IMR-90 (cell line): ENCODE measurements around the gene ADGRL3. TPM values are rescaled to one million over a fixed set of nuclear protein-coding genes. Genes with fewer than 3 reads are reported as not detected.

Experiments used
- ATAC-seq: fragments of 200-7000 bp; cut with Tn5 transposase; 2 replicates; pipeline ENCODE4 v1.9.1; 2020; ENCODE audit warnings: low read depth, mild to moderate bottlenecking, moderate library complexity
- BruUV-seq: library from RNA; stranded (reverse); fragments of 400-500 nt; replicated peaks from 2 replicates; lab custom pipeline; 2021; lab: Mats Ljungman, UMichigan
- CTCF ChIA-PET: fragments of 300-600 bp; formaldehyde crosslinking; extraction: SDS; loops from one replicate; lab custom pipeline; 2021; ENCODE audit warnings: antibody characterized with exemption; lab: Yijun Ruan, JAX
- POLR2A ChIA-PET: fragments of 300-600 bp; sonication (Branson Sonifier 250); formaldehyde crosslinking; loops from one replicate; lab custom pipeline; 2022; ENCODE audit warnings: antibody characterized with exemption; ENCODE audit not compliant: unreplicated experiment; lab: Charles Lee
- DNase-seq: peaks from one replicate; pipeline ENCODE4 v3.0.0; 2013
- H2AFZ ChIP-seq: replicated peaks from 2 replicates; pipeline ENCODE3; 2013; ENCODE audit warnings: low read length, mild to moderate bottlenecking; ENCODE audit not compliant: poor library complexity
- H2AK5ac ChIP-seq: 2 replicates; pipeline ENCODE4 v1.6.1; 2013; ENCODE audit warnings: low read depth, low read length, inconsistent platforms
- H2AK9ac ChIP-seq: replicated peaks from 2 replicates; pipeline ENCODE3; 2013; ENCODE audit warnings: mild to moderate bottlenecking, low read depth, low read length, moderate library complexity; ENCODE audit not compliant: poor library complexity
- H2BK120ac ChIP-seq: 2 replicates; pipeline ENCODE4 v1.6.1; 2013; ENCODE audit warnings: low read depth, low read length, inconsistent platforms
- H2BK15ac ChIP-seq: 3 replicates; pipeline ENCODE4 v1.6.1; 2013; ENCODE audit warnings: low read depth, low read length, inconsistent platforms
- H2BK20ac ChIP-seq: 2 replicates; pipeline ENCODE4 v1.6.1; 2013; ENCODE audit warnings: low read depth, mild to moderate bottlenecking, inconsistent platforms, low read length, moderate library complexity
- H2BK5ac ChIP-seq: 2 replicates; pipeline ENCODE4 v1.6.1; 2013; ENCODE audit warnings: mild to moderate bottlenecking, low read depth, low read length, inconsistent platforms; ENCODE audit not compliant: poor library complexity, severe bottlenecking
- H3K14ac ChIP-seq: replicated peaks from 2 replicates; pipeline ENCODE4 v1.6.1; 2013; ENCODE audit warnings: low read depth, low read length, inconsistent platforms
- H3K18ac ChIP-seq: 2 replicates; pipeline ENCODE4 v1.6.1; 2013; ENCODE audit warnings: low read depth, low read length, control low read depth
- H3K23ac ChIP-seq: 2 replicates; pipeline ENCODE4 v1.6.1; 2013; ENCODE audit warnings: low read depth, low read length, inconsistent platforms
- H3K27ac ChIP-seq: 2 replicates; pipeline ENCODE4 v1.5.1; 2013; ENCODE audit warnings: mild to moderate bottlenecking, control low read depth, low read length; ENCODE audit not compliant: insufficient read depth
- H3K27me3 ChIP-seq: 2 replicates; pipeline ENCODE4 v1.6.1; 2013; ENCODE audit warnings: low read length; ENCODE audit not compliant: control insufficient read depth, insufficient read depth
- H3K36me3 ChIP-seq: 2 replicates; pipeline ENCODE4 v1.6.1; 2013; ENCODE audit warnings: low read length, mixed read lengths; ENCODE audit not compliant: control insufficient read depth, insufficient read depth
- H3K4ac ChIP-seq: 2 replicates; pipeline ENCODE4 v1.6.1; 2013; ENCODE audit warnings: low read depth, low read length, inconsistent platforms
- H3K4me1 ChIP-seq: 2 replicates; pipeline ENCODE4 v1.6.1; 2013; ENCODE audit warnings: low read length, mixed read lengths; ENCODE audit not compliant: control insufficient read depth, insufficient read depth
- H3K4me2 ChIP-seq: 2 replicates; pipeline ENCODE4 v1.6.1; 2013; ENCODE audit warnings: low read depth, mild to moderate bottlenecking, control low read depth, low read length, moderate library complexity
- H3K4me3 ChIP-seq: 2 replicates; pipeline ENCODE4 v1.5.1; 2013; ENCODE audit warnings: low read depth, mild to moderate bottlenecking, control low read depth, low read length, moderate library complexity; ENCODE audit not compliant: insufficient read depth
- H3K56ac ChIP-seq: 2 replicates; pipeline ENCODE4 v1.6.1; 2013; ENCODE audit warnings: low read length, inconsistent platforms; ENCODE audit not compliant: insufficient read depth; ENCODE audit errors: extremely low read depth
- H3K79me1 ChIP-seq, 2 experiments: 2 replicates each; pipeline ENCODE4 v1.6.1; 2013; ENCODE audit warnings: low read length in 2 of 2, inconsistent platforms in 1 of 2, low read depth in 1 of 2
- H3K9ac ChIP-seq: 2 replicates; pipeline ENCODE4 v1.6.1; 2013; ENCODE audit warnings: low read depth, low read length, control low read depth
- H3K9me1 ChIP-seq: 2 replicates; pipeline ENCODE4 v1.6.1; 2013; ENCODE audit warnings: low read length, inconsistent platforms; ENCODE audit not compliant: insufficient read depth
- H3K9me3 ChIP-seq: 2 replicates; pipeline ENCODE4 v1.6.1; 2013; ENCODE audit warnings: low read length; ENCODE audit not compliant: control insufficient read depth, insufficient read depth
- H4K20me1 ChIP-seq: 2 replicates; pipeline ENCODE4 v1.6.1; 2013; ENCODE audit warnings: low read length, inconsistent platforms; ENCODE audit not compliant: insufficient read depth
- H4K5ac ChIP-seq: 2 replicates; pipeline ENCODE4 v1.6.1; 2013; ENCODE audit warnings: mild to moderate bottlenecking, low read depth, low read length, control low read depth
- H4K8ac ChIP-seq, 2 experiments: 2 replicates each; pipeline ENCODE4 v1.6.1; 2013; ENCODE audit warnings: low read depth in 2 of 2, low read length in 2 of 2, control low read depth in 1 of 2, inconsistent platforms in 1 of 2
- H4K91ac ChIP-seq: 2 replicates; pipeline ENCODE4 v1.6.1; 2013; ENCODE audit warnings: low read depth, low read length, inconsistent platforms; ENCODE audit not compliant: insufficient read depth
- CEBPB ChIP-seq: IDR thresholded peaks from 2 replicates; pipeline ENCODE4 v1.6.1; 2012; ENCODE audit warnings: low read depth, low read length, improper control_type of control experiment
- CHD1 ChIP-seq: IDR thresholded peaks from 2 replicates; pipeline ENCODE4 v1.6.1; 2012; ENCODE audit warnings: low read depth, low read length, improper control_type of control experiment
- ELK1 ChIP-seq: fragments of 150-350 bp; IDR thresholded peaks from 2 replicates; pipeline ENCODE4 v1.6.1; 2016; ENCODE audit warnings: low read depth, mild to moderate bottlenecking, low read length, moderate library complexity, borderline replicate concordance
- FOS ChIP-seq: fragments of 150-350 bp; IDR thresholded peaks from 2 replicates; pipeline ENCODE4 v1.6.1; 2016; ENCODE audit warnings: low read depth, low read length
- MAFK ChIP-seq: IDR thresholded peaks from 2 replicates; pipeline ENCODE4 v1.6.1; 2012; ENCODE audit warnings: low read depth, low read length, improper control_type of control experiment
- MAZ ChIP-seq: IDR thresholded peaks from 2 replicates; pipeline ENCODE4 v1.6.1; 2012; ENCODE audit warnings: low read depth, mild to moderate bottlenecking, low read length, improper control_type of control experiment, moderate library complexity, borderline replicate concordance
- POLR2A ChIP-seq: IDR thresholded peaks from 2 replicates; pipeline ENCODE4 v1.6.1; 2012; ENCODE audit warnings: mild to moderate bottlenecking, low read depth, low read length
- RAD21 ChIP-seq: IDR thresholded peaks from 2 replicates; pipeline ENCODE4 v1.6.1; 2012; ENCODE audit warnings: low read length, improper control_type of control experiment
- RCOR1 ChIP-seq: IDR thresholded peaks from 2 replicates; pipeline ENCODE4 v1.6.1; 2012; ENCODE audit warnings: mild to moderate bottlenecking, low read length, improper control_type of control experiment; ENCODE audit not compliant: insufficient replicate concordance
- RFX5 ChIP-seq: IDR thresholded peaks from 2 replicates; pipeline ENCODE4 v1.8.0; 2012; ENCODE audit warnings: low read depth, mild to moderate bottlenecking, low read length, moderate library complexity
- SMC3 ChIP-seq: fragments of 150-350 bp; IDR thresholded peaks from 2 replicates; pipeline ENCODE4 v1.6.1; 2016; ENCODE audit warnings: low read depth, mild to moderate bottlenecking, antibody characterized with exemption, low read length, moderate library complexity
- WGBS, 2 experiments: methylation state at CpG; one replicate each; pipeline versions ENCODE4 v1.1.5 to v1.1.7; 2013; ENCODE audit warnings: missing lambda C conversion rate in 2 of 2; ENCODE audit not compliant: insufficient read length in 1 of 2; ENCODE audit errors: extremely low coverage in 2 of 2; 5-methylcytosine and 5-hydroxymethylcytosine counted together
- dilution Hi-C: fragments of 300-500 bp; cut with HindIII; formaldehyde crosslinking; loops from one replicate; pipeline ENCODE4 v1.14.3; 2018; ENCODE audit warnings: low sequenced_read_pairs; ENCODE audit not compliant: unreplicated experiment
- in situ Hi-C: fragments of 300-500 bp; cut with MboI; formaldehyde crosslinking; loops from 3 replicates; pipeline ENCODE4 v1.14.3; 2019; ENCODE audit warnings: low sequenced_read_pairs, inconsistent platforms, mixed read lengths
- intact Hi-C: fragments of 100-400 bp; cut with micrococcal nuclease; formaldehyde crosslinking; loops from 2 replicates; pipeline ENCODE4 v1.10.0; 2022
- polyA plus RNA-seq, 3 experiments: library from polyadenylated mRNA; depleted of rRNA; stranded (reverse); fragments of >200 nt; gene quantifications; 2 replicates each; pipeline ENCODE4 v1.2.3, GENCODE V29; 2012; ENCODE audit warnings: low replicate concordance in 1 of 3
- total RNA-seq: library from RNA; depleted of rRNA; stranded (reverse); fragments of >200 nt; gene quantifications from 2 replicates; pipeline ENCODE4 v1.2.3, GENCODE V29; 2012
- TF ChIP-seq, protein P1 (sequence below): conservative IDR thresholded peaks from 2 replicates; pipeline ENCODE4 v1.5.1; 2012; ENCODE audit warnings: mild to moderate bottlenecking, low read depth, low read length, improper control_type of control experiment

Gene ADGRL3
- total and polyA plus RNA-seq, 2 of the 4 experiments (the other 2 are of a cell fraction): 0.46 to 2.5 TPM

DNA sequence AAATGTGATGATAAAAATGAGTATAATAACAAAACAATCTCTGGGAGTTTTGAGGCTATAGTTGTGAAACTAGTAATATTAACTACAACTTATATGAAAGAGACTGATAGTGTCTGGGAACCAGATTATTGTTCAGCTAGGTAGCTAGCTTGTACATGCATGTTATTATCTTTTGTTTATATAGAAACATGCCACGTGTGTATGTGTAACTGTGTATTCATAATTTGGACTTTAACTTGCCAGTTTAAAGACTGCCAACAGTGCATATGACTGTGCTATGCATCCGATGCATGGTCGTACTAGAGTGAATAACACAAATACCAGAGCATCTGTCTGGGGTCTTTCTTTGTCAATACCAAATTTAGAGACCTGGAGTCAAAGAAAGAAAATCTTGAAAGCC is 92.2 kb downstream of the ADGRL3 start:
- in situ Hi-C loops: no loop called here
- H3K14ac ChIP-seq: no peak overlapping the region
- no peaks in the 10 kb centered on the region for H3K36me3 ChIP-seq
- no peak overlapping the region for H3K9ac ChIP-seq
- no peak overlapping the region for H2AK5ac ChIP-seq
- ATAC-seq (no peak), DNase-seq (no peak)
- WGBS, 2 experiments: 57% methylated on average over 3 of the region's 3 CpGs; no CpG with 5 or more reads in 1 of the 2 experiments
- no peak overlapping the region for H3K4me2 ChIP-seq
- no peak overlapping the region for H2BK120ac ChIP-seq
- CTCF ChIA-PET: no interaction called here
- H3K9me3 ChIP-seq: no peaks in the 10 kb centered on the region
- no peak overlapping the region for H4K91ac ChIP-seq
- no peaks in the 10 kb centered on the region for H3K9me1 ChIP-seq
- no peak overlapping the region for H2BK20ac ChIP-seq
- H4K20me1 ChIP-seq: no peaks in the 10 kb centered on the region
- no peak overlapping the region for H4K5ac ChIP-seq
- H3K56ac ChIP-seq: no peak overlapping the region
- POLR2A ChIA-PET: no interaction called here
- no peak overlapping the region for H3K23ac ChIP-seq
- no peak overlapping the region for H3K18ac ChIP-seq
- no TSS peak for BruUV-seq
- no peaks in the 10 kb centered on the region for H3K27me3 ChIP-seq
- H3K4me1 ChIP-seq: no peaks in the 10 kb centered on the region
- H2BK5ac ChIP-seq: no peak overlapping the region
- dilution Hi-C loops: no loop called here
- intact Hi-C loops: no loop called here
- H3K27ac ChIP-seq: no peak overlapping the region
- H4K8ac ChIP-seq: no peak overlapping the region
- no peak overlapping the region for H3K4me3 ChIP-seq
- TF ChIP-seq CEBPB (no peak), RFX5 (no peak), MAFK (no peak), POLR2A (no peak), MAZ (no peak), SMC3 (no peak), FOS (no peak), ELK1 (no peak), RAD21 (no peak), CHD1 (no peak), RCOR1 (no peak)
- TF ChIP-seq, protein P1, sequence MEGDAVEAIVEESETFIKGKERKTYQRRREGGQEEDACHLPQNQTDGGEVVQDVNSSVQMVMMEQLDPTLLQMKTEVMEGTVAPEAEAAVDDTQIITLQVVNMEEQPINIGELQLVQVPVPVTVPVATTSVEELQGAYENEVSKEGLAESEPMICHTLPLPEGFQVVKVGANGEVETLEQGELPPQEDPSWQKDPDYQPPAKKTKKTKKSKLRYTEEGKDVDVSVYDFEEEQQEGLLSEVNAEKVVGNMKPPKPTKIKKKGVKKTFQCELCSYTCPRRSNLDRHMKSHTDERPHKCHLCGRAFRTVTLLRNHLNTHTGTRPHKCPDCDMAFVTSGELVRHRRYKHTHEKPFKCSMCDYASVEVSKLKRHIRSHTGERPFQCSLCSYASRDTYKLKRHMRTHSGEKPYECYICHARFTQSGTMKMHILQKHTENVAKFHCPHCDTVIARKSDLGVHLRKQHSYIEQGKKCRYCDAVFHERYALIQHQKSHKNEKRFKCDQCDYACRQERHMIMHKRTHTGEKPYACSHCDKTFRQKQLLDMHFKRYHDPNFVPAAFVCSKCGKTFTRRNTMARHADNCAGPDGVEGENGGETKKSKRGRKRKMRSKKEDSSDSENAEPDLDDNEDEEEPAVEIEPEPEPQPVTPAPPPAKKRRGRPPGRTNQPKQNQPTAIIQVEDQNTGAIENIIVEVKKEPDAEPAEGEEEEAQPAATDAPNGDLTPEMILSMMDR: no peak
- no peak overlapping the region for H2AFZ ChIP-seq
- H3K4ac ChIP-seq: no peak overlapping the region
- H2AK9ac ChIP-seq: no peak overlapping the region
- no peaks in the 10 kb centered on the region for H3K79me1 ChIP-seq
- no peak overlapping the region for H2BK15ac ChIP-seq
